DMS153 (cell line): Measurements from ENCODE around the gene OTOS.

ENCODE experiments used
- DNase-seq: peaks from one replicate; lab custom pipeline; 2025; lab: John Stamatoyannopoulos, UW

OTOS gene

GRCh38 chr2:240136013-240136670, 4.3 kb downstream of the OTOS start, which contains the start of gene COPS9:
TSS of gene COPS9 (minus strand) at chr2:240136305. CDS start at chr2:240136284, 21 bp downstream.
- peak; percentile 61 for DNase-seq

DNA sequence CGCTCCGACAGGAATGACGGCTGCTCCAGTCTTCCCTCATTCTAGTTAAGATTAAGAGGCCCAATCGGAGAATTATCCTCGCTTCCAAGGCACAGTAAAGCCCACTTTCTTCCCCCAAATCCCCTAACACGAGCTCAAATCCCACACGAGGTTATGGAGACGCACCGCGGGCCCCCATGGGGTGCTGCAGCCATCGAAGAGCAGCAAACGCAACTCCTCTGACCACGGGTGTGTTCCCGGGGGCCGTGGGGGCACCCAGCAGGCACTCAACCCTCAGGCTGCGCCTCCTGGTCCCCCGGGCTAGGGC, 4.8 kb downstream of the OTOS start:
- DNase-seq = no peak

GRCh38 chr2:240134956-240135520, 5.4 kb downstream of the OTOS start:
- DNase-seq = no peak

- no peak for DNase-seq
Observed at GRCh38 chr2:240134466-240134865, 6.0 kb downstream of the OTOS start.

DNA sequence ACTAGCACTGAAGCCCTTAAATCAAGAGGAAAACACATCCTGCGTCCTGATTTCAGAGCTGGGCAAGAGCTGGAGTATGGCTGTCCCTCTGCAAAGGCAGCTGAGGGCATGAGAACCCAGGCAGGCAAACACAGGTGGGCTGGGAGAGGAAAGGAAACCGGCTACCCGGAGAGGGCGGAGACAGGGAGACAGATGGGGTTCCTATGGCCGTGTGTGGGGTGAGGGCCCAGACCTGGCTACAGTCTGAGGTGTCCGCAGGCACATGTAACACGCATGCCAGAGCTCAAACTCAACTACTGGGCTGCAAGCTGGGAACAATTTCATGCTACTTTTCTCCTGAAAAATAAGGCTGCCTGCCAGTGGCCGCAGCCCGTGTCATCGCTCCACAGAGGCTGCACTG, 7.1 kb downstream of the OTOS start:
- DNase-seq = no peak

- DNase-seq = no peak
Observed at GRCh38 chr2:240132651-240132980, 7.8 kb downstream of the OTOS start.

- no peak for DNase-seq
Observed at GRCh38 chr2:240131941-240132650, 8.4 kb downstream of the OTOS start.

DNA sequence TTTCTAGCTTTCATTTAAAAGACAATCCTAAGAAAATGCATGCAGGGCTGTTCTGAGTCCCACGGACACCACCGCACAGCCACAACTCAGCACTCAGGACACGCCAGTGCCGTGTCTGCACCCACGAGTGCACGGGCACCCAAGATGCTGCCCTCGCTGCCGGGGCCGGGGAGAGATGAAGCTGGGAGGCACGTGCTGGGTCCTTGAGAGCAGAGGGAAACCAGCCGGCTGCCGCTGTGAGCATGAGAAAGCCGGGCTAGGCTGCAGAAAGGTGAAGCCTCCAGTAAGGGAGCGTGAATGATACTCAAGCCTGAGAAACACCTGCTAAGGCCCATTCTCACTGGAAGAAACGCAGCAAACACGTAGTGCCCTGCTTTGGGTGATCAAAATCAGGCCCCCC, 9.2 kb downstream of the OTOS start:
- DNase-seq = no peak

DNA sequence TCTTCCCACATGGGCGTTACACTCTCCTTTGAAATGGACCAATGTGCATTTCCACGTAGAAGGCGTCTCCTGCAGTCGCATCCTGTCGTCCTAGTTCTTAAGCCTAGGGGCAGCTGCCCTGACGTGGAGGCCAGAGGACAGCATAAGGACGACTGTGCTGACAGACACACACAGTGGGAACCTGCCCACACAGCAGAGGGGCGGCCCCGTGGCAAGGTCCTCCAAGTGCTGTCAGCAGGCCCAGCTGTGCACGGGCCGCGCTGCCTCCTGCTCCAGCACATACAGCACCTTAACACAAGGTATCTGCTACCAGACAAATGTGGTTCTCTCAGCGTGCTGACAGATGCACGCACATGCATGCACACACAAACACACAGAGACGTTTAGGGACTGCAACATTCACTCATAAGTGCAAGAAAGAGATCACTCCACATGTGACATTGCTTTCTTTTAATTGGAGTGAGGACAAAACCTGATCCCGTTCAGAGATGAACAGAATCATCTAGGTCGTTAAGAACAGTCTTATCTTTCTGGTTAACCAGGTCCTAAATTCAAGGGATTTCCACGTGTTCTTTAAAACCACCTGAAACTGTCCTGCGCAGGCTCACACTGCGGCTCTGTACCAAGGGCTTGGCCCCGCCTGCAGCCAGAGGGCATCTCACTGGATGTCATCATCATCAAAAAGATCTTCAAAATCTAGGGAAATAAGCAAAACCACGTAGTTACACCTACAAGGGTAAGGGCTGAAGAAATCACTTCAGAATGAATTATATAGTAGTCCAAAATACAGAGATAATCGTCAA, 9.9 kb downstream of the OTOS start:
- DNase-seq = no peak

- DNase-seq = no peak
Observed at GRCh38 chr2:240129731-240130392, 10.6 kb downstream of the OTOS start.

DNA sequence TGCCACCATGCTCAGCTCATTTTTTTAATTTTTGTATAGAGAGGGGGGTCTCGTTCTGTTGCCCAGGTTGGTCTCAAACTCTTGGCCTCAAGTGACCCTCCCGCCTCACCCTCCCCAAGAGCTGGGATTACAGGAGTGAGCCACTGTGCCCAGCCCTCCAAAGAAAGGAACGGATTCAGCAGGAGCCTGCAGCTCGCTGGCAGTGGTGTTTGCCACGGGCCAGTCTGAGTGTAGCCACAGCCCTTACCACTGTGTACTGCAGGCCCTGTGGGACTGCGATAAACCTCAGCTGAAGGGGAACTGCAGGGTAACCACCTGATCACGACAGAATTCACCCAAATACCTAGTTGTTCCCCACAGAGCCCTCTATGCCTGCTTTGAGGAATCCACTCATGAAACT, 11.1 kb downstream of the OTOS start:
- DNase-seq = no peak

- no peak for DNase-seq
Observed at GRCh38 chr2:240128608-240129145, 11.8 kb downstream of the OTOS start.

DNA sequence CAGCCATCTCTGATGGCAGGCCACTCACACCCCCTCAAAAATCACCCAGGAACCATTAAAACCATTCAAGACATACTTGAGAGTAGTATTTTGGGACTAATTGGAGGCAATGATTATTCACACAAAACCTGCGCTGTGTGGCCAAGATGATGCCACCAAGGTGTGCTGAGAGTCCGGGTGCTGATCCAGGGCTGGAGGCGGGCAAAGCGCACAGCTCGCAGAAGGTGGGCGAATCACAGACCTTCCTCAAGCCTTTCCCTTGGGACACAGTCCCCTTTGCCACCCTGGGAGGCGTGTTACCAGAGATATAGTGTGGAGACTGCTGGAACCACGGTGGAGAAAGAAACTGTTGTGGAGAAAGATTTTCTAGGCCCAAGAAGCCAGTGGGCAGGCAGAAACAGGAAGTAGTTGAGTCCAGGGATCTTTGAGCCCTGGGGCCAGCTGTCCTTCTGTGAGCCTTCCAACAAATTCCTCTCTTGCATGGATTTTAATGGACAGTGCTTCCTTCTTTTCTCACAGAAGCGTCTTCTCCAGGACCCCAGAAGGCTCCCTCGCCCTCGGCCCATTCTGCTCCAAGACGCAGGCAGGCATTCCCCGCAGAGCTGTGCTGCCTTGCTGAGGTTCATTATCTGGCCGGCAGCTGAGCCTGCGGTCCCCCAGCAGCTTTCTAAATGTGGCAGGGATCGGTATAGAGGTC, 12.4 kb downstream of the OTOS start:
- DNase-seq = no peak

DNA sequence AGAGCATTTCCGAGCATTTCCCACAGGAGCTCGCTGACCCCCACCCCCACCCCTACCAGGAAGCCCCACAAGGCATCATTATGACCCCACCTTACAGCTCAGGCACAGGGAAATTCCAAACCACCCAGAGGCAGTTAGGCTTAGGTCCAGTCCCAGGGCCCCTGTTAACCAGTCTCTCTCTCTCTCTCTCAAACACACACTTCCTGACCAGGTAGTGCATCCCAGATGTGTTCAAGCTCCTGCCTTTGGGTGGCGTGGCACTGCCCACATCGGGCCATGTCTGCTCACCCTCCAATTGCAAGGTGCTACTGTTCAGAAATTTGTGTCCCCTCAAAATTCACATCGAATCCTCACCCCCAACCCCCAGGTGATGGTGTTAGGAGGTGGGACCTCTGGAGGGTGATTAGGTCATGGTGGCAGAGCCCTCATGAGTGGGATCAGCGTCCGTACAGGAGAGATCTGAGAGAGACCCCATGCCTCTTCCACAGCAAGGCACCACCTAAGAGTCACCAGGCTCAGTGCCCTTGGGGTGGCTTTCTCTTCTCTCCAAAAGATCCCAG, 13.2 kb downstream of the OTOS start:
- no peak for DNase-seq

DNA sequence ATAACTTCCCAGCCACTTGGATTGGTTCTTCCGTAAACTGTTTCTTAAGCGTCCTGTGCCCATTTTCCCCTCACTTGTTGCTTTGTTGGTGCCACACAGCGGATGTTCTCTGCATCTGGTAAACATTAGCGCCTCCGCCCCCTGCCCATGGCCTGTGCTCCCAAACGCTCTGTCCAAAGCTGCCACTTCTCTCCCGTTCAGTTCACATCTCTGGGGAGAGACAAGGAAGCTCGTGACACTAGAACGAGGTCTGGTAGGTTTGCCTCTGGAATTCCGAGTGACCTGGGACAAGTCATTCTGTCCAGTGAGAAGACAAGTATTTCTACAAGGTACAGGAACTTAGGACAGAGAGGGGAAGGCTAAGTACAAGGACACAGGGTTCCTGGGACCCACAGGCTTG, 13.7 kb downstream of the OTOS start:
- DNase-seq = no peak

- DNase-seq = no peak
Observed at GRCh38 chr2:240125742-240126141, 14.7 kb downstream of the OTOS start.

- DNase-seq = no peak
Observed at GRCh38 chr2:240124651-240125030, 15.8 kb downstream of the OTOS start.

DNA sequence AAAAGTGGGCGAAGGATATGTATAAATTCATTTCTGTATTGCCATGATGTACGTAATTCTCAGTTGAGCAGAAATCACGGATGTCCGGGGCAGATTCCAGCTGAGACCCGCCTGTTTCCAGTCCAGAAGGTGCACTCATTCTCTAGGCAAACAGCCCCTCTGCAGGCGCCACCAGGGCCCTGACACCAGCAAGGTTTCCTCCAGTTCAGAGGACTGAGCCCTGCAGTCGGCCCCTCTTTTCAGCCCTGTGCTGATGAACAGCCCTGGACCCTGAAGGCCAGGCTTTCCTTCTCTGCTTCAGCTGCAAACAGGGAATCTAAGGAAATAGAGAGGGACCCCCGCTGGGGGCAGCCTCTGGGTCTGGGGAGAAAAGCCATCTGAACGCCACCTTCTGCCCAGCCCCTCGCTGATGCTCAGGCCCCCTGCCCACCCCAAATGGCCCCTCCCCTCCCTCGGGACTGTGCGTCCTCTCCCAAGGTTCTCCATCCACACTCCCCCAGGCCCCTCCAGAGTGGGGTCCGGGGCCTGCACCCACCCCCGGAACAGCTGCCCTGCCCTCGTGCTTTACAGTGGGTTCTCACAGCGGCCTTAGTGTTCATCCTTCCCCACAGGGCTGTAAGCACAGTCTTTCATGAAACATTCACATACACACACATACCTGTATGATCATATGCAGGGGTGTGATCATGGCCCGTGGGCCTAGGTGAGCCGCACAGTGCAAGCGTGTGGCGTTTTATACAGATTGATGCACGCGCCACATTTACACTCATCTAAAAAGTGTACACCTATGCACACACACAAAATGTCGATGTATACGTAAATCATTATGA, 16.4 kb downstream of the OTOS start:
- DNase-seq = no peak

GRCh38 chr2:240121675-240122074, 18.8 kb downstream of the OTOS start:
- DNase-seq = no peak

DNA sequence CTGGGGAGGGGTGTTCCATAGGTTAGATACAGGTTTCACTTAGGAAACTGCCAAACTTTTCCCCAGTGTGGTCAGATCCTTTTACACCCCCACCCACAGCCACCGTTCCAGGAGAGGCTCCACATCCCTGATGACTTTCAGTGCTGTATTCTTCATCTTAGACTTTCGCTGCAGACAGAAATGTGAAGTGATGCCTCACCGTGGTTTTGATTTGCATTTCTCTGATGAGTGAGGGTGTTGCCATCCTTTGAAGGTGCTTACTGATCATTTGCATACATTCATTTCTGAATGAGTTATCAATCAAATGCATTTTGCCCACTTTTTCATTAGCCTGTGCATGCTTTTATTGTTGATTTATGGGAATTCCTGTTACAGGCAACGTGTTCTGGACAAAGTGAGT, 19.3 kb downstream of the OTOS start:
- DNase-seq = no peak
